NB4 (cell line): ENCODE measurements around the gene TSPAN15.

ENCODE experiments used
- MAX ChIP-seq: IDR thresholded peaks from 2 replicates; pipeline ENCODE4 v1.6.1; 2011; ENCODE audit warnings: low read depth, low read length
- POLR2A ChIP-seq: IDR thresholded peaks from 2 replicates; pipeline ENCODE4 v1.6.1; 2011; ENCODE audit warnings: mild to moderate bottlenecking; ENCODE audit not compliant: insufficient read length; ENCODE audit errors: extremely low read depth
- TF ChIP-seq, protein P1 (sequence below): IDR thresholded peaks from one replicate; pipeline ENCODE4 v1.5.1; 2012; ENCODE audit warnings: low read depth, low read length

DNA sequence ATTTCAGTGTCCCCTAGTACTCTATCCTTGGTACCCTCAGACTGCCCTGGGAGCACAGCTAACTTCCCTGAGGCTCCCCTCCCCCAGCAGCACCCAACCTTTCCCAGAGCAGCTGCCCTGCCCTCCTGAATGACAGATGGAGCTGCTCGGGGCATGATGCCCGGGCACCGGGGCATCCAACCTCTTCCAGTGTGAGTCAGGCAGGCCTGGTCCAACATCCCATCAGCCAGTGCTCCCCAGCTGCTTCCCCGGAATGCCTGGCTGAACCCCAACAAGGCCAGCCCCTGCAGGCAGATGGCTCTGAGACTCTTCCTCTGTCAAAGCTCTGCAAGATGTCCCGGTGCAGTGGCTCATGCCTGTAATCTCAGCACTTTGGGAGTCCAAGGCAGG is 11.9 kb upstream of the TSPAN15 start:
- TF ChIP-seq, protein P1, sequence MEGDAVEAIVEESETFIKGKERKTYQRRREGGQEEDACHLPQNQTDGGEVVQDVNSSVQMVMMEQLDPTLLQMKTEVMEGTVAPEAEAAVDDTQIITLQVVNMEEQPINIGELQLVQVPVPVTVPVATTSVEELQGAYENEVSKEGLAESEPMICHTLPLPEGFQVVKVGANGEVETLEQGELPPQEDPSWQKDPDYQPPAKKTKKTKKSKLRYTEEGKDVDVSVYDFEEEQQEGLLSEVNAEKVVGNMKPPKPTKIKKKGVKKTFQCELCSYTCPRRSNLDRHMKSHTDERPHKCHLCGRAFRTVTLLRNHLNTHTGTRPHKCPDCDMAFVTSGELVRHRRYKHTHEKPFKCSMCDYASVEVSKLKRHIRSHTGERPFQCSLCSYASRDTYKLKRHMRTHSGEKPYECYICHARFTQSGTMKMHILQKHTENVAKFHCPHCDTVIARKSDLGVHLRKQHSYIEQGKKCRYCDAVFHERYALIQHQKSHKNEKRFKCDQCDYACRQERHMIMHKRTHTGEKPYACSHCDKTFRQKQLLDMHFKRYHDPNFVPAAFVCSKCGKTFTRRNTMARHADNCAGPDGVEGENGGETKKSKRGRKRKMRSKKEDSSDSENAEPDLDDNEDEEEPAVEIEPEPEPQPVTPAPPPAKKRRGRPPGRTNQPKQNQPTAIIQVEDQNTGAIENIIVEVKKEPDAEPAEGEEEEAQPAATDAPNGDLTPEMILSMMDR = no peak
- no peak for TF ChIP-seq MAX
- TF ChIP-seq POLR2A = no peak
